ENCODE measurements around the gene PPP2R2B.

The PPP2R2B gene

DNA sequence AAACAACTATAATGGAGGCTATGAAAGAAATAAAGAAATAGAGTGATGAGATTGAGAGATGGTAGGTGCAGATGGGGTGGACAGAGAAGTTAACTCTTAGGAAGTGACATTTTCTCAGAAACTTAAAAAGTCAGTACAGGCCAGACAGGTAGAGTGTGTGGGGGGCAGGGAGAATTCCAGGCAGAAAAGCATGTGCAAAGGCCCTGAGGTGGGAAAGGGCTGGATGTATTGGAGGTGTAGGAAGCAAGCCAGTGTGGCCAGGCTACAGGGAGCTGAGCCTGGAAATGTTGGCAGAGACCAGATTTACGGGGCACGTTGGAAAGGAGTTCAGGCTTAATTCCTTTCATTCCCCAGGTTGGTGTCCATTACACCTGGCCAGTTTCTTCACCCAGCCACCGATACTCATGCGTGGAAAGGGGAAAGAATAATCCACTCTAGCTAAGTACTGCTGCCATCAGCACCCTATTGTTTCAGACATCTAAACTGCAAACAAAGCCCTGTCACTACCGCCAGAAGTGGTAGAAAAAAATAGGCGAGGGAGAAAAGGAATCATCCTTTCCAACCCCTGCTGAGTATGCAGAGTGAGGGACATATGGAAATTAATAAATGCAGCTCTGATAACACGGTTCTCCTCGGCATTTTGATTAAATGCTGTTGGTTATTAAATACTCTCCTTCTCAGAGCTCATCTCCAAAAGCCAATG, 245.8 kb downstream of the PPP2R2B start:
- H3K27ac ChIP-seq: no peak overlapping the region
- no peak for DNase-seq
- no peak for TF ChIP-seq CTCF (IDR thresholded peaks at IDR 0.05; ENCODE audit: low read depth, low read length, missing control alignments)
- H3K27me3 ChIP-seq (replicated peaks): no peaks in the 10 kb centered on the region
- H3K36me3 ChIP-seq (replicated peaks): no peaks in the 10 kb centered on the region
- H3K4me3 ChIP-seq (ENCODE audit: low read depth, low read length): no peak overlapping the region
- in situ Hi-C loops (cut with HindIII; ENCODE audit: low pct_ligation_motif_present, low sequenced_read_pairs): no loop called here

DNA sequence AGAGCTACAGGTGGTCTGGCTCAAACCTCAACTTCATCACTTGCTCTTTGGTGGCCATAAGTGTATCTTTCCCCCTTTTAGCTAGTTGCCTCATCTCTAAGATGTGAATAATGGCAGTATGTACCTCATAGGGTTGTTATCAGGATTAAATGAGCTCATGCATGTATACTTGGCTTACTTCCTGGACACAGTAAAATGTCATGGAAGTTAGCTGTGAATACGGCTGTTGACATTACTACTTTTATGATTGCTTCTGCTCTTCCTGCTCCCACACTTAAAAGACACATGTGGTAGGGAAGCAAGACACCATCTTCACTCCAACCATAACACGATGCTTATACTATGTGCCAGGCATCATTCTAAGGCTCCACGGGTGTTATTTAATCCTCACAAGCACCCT, 248.1 kb downstream of the PPP2R2B start:
- no peak for TF ChIP-seq CTCF (IDR thresholded peaks at IDR 0.05; ENCODE audit: low read depth, low read length, missing control alignments)
- Histone ChIP-seq H3K27ac (no peak overlapping the region), H3K27me3 (replicated peaks) (no peaks in the 10 kb centered on the region), H3K36me3 (replicated peaks) (no peaks in the 10 kb centered on the region), H3K4me3 (ENCODE audit: low read depth, low read length) (no peak overlapping the region)
- in situ Hi-C loops (cut with HindIII; ENCODE audit: low pct_ligation_motif_present, low sequenced_read_pairs): no loop called here
- DNase-seq: no peak

GRCh38 chr5:146628950-146629349, 249.6 kb downstream of the PPP2R2B start:
- no peak for TF ChIP-seq CTCF (IDR thresholded peaks at IDR 0.05; ENCODE audit: low read depth, low read length, missing control alignments)
- Histone ChIP-seq H3K27ac (no peak overlapping the region), H3K27me3 (replicated peaks) (no peaks in the 10 kb centered on the region), H3K4me3 (ENCODE audit: low read depth, low read length) (no peak overlapping the region), H3K36me3 (replicated peaks) (no peaks in the 10 kb centered on the region)
- in situ Hi-C loops (cut with HindIII; ENCODE audit: low pct_ligation_motif_present, low sequenced_read_pairs): no loop called here
- no peak for DNase-seq

- Histone ChIP-seq H3K27ac (no peak overlapping the region), H3K4me3 (ENCODE audit: low read depth, low read length) (no peak overlapping the region), H3K27me3 (replicated peaks) (no peaks in the 10 kb centered on the region), H3K36me3 (replicated peaks) (no peaks in the 10 kb centered on the region)
- DNase-seq: no peak
- TF ChIP-seq CTCF (IDR thresholded peaks at IDR 0.05; ENCODE audit: low read depth, low read length, missing control alignments): no peak
- in situ Hi-C loops (cut with HindIII; ENCODE audit: low pct_ligation_motif_present, low sequenced_read_pairs): no loop called here
Measured at GRCh38 chr5:146626936-146627335, 251.6 kb downstream of the PPP2R2B start.

DNA sequence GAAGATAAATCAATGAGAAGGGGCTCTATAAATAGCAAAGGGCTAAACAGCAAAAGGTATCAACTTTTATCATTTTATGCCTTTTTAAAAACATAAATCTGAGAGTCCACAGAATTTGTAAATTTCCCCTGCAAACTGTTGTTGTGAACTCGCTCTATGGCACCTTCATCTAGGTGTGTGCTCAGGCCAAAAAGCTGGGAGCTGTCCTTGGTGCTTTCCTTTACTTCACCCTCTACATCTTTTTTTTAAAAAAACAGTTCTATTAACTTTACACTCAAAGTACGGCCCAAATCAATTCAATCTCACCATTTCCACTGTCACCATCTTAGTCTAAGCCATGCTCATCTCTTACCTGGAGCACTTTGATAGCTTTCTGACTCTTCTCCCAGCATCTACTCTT, 254.4 kb downstream of the PPP2R2B start:
- Histone ChIP-seq H3K27me3 (replicated peaks) (no peaks in the 10 kb centered on the region), H3K27ac (no peak overlapping the region), H3K4me3 (ENCODE audit: low read depth, low read length) (no peak overlapping the region), H3K36me3 (replicated peaks) (no peaks in the 10 kb centered on the region)
- DNase-seq: no peak
- in situ Hi-C loops (cut with HindIII; ENCODE audit: low pct_ligation_motif_present, low sequenced_read_pairs): no loop called here
- TF ChIP-seq CTCF (IDR thresholded peaks at IDR 0.05; ENCODE audit: low read depth, low read length, missing control alignments): no peak

GRCh38 chr5:146623666-146624065, 254.9 kb downstream of the PPP2R2B start:
- no peak overlapping the region for H3K4me3 ChIP-seq (ENCODE audit: low read depth, low read length)
- no peak overlapping the region for H3K27ac ChIP-seq
- no peak for TF ChIP-seq CTCF (IDR thresholded peaks at IDR 0.05; ENCODE audit: low read depth, low read length, missing control alignments)
- in situ Hi-C loops (cut with HindIII; ENCODE audit: low pct_ligation_motif_present, low sequenced_read_pairs): no loop called here
- no peak for DNase-seq
- H3K27me3 ChIP-seq (replicated peaks): no peaks in the 10 kb centered on the region
- no peaks in the 10 kb centered on the region for H3K36me3 ChIP-seq (replicated peaks)
